ENCODE measurements around the gene GATA6.
A peak's percentile ranks its signal among the peaks of the same experiment; 100 is the strongest.
"Not testable (repeated sequence)": the region's sequence is repeated elsewhere in the genome, so short reads cannot be mapped to it uniquely, and the experiment has no call there.

Gene GATA6

DNA sequence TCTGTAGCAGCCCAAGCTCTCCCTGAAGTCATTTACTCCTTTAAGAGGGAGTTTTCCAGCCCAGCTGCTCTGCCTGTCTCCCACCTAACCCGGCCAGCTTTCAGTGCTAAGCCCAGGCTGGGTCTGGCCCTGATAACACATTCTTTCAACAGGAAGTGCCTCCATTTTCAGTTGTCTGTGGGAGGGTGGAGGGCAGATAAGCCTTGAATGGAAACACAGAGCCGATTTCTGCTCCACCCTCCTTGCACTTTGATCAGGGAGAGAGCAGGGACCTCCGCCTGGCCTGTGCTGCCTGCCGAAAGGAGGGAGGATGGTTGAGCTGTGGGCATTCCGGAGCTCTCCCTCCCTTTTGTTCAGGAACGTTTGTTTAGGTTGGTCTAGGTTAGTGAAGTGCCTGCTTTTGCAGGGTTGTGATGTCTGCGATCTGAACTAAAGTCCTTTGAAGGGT, 24.8 kb downstream of the GATA6 start:
- TF ChIP-seq, protein P1, sequence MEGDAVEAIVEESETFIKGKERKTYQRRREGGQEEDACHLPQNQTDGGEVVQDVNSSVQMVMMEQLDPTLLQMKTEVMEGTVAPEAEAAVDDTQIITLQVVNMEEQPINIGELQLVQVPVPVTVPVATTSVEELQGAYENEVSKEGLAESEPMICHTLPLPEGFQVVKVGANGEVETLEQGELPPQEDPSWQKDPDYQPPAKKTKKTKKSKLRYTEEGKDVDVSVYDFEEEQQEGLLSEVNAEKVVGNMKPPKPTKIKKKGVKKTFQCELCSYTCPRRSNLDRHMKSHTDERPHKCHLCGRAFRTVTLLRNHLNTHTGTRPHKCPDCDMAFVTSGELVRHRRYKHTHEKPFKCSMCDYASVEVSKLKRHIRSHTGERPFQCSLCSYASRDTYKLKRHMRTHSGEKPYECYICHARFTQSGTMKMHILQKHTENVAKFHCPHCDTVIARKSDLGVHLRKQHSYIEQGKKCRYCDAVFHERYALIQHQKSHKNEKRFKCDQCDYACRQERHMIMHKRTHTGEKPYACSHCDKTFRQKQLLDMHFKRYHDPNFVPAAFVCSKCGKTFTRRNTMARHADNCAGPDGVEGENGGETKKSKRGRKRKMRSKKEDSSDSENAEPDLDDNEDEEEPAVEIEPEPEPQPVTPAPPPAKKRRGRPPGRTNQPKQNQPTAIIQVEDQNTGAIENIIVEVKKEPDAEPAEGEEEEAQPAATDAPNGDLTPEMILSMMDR (IDR thresholded peaks at IDR 0.05; ENCODE audit: low read depth, low read length): no peak
- DNase-seq (ENCODE audit: low read depth in 2 of 2): peak; percentile 2 to 83

DNA sequence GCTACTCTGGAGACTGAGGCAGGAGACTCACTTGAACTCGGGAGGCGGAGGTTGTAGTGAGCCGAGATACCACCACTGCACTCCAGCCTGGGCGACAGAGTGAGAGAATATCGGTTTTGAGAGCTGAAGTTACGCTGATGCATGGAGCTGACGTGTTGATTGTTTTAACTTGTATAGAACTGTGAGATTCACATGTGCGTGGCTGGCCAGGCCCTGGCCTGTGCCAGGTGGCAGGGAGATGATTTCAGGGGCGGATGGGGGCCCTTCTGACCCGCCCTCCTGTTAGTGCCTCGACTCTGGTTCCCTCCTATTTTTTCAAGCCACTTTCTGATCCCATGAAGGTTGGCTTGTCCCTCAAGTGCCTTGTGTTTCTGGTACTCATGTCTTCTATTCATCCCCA, 25.7 kb downstream of the GATA6 start:
- no peak for DNase-seq (ENCODE audit: low read depth in 2 of 2)
- no peak overlapping the region for H3K4me3 ChIP-seq (replicated peaks in 1 of 2; ENCODE audit: low read depth in 2 of 2, low read length in 2 of 2)
- TF ChIP-seq, protein P1 (IDR thresholded peaks at IDR 0.05; ENCODE audit: low read depth, low read length): no peak

More for the DNA sequence above, 24.8 kb downstream of the GATA6 start:
- H3K4me3 ChIP-seq (replicated peaks in 1 of 2; ENCODE audit: low read depth in 2 of 2, low read length in 2 of 2): no peak overlapping the region

DNA sequence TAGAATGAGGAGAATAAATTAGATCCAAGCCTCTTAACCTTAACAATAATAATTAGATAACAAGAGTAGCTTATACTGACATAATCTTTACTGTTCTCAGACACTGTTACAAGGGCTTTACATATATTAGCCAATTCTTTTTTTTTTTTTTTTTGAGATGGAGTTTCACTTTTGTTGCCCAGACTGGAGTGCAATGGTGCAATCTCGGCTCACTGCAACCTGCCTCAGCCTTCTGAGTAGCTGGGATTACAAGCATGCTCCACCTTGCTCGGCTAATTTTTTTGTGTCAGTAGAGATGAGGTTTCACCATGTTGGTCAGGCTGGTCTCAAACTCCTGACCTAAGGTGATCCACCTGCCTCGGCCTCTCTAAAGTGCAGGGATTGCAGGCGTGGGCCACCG, 27.6 kb downstream of the GATA6 start:
- DNase-seq (ENCODE audit: low read depth in 2 of 2): not testable (repeated sequence)

DNA sequence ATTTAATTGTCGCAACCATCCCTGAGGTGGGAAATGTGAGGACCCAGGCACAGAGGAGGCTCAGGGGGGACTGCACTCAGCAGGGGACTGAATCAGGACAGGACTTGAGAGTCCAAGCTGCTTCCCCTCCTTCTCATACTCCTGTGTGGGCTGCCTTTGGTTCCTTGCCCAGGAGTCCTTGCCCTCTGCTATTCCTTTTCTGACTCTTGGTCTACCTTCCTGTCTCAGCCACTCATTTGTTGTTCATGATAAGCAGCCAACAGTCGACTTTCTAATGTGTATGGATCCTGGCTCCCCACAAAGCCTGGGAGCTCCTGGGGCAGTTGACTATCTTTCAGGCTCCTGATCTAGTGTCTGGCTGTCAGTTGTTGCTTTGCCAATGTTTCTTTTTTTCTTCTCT, 28.3 kb downstream of the GATA6 start:
- TF ChIP-seq, protein P1 (IDR thresholded peaks at IDR 0.05; ENCODE audit: low read depth, low read length): no peak

More for the DNA sequence above, 27.6 kb downstream of the GATA6 start:
- H3K4me3 ChIP-seq (replicated peaks in 1 of 2; ENCODE audit: low read depth in 2 of 2, low read length in 2 of 2): not testable (repeated sequence)

DNA sequence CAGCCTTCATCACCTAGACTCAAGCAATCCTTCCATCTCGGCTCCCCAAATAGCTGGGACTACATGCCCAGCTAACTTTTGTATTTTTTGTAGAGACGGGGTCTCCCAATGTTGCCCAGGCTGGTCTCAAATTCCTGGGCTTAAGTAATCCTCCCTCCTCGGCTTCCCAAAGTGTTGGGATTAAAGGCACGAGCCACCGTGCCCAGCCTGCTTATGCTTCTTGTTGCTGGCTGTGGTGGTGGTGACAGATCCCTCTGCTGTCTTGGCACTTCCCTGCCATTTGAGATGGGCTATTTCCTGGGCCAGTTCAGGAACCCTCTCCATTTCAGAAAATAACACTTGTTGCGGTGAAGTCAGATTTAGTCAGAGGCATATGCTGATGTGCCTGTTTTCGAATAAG, 28.8 kb downstream of the GATA6 start:
- TF ChIP-seq, protein P1 (IDR thresholded peaks at IDR 0.05; ENCODE audit: low read depth, low read length): no peak
- DNase-seq (ENCODE audit: low read depth in 2 of 2): no peak

More for the DNA sequence above, 28.3 kb downstream of the GATA6 start:
- no peak for DNase-seq (ENCODE audit: low read depth in 2 of 2)
- no peak overlapping the region for H3K4me3 ChIP-seq (replicated peaks in 1 of 2; ENCODE audit: low read depth in 2 of 2, low read length in 2 of 2)

DNA sequence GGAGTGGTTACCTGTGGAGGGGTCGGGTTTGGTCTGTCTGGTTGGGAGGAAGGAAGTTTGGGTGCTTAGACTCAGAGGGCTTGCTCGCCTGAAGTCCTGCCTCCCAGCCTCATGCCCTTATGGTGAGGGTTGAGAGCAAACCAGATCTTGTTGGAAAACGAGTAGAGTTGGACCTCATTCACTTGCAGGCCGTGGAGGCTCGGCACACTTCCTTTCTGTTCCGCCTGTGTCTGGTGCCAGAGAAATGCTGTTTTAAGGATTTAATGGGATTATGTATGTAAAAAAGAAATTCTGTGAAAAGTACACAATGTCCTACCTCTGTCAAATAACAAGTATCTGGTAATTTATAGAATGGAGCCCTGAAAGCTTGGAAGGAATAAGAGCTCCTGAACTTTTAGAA, 29.6 kb downstream of the GATA6 start:
- TF ChIP-seq, protein P1 (IDR thresholded peaks at IDR 0.05; ENCODE audit: low read depth, low read length): no peak
- DNase-seq (ENCODE audit: low read depth in 2 of 2): no peak
- no peak overlapping the region for H3K4me3 ChIP-seq (replicated peaks in 1 of 2; ENCODE audit: low read depth in 2 of 2, low read length in 2 of 2)

More for the DNA sequence above, 28.8 kb downstream of the GATA6 start:
- H3K4me3 ChIP-seq (replicated peaks in 1 of 2; ENCODE audit: low read depth in 2 of 2, low read length in 2 of 2): no peak overlapping the region

DNA sequence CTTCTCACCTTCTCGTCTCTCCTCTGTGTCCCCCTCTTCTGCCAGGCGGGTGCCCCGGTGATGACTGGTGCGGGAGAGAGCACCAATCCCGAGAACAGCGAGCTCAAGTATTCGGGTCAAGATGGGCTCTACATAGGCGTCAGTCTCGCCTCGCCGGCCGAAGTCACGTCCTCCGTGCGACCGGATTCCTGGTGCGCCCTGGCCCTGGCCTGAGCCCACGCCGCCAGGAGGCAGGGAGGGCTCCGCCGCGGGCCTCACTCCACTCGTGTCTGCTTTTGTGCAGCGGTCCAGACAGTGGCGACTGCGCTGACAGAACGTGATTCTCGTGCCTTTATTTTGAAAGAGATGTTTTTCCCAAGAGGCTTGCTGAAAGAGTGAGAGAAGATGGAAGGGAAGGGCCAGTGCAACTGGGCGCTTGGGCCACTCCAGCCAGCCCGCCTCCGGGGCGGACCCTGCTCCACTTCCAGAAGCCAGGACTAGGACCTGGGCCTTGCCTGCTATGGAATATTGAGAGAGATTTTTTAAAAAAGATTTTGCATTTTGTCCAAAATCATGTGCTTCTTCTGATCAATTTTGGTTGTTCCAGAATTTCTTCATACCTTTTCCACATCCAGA, 31.3 kb downstream of the GATA6 start:
- TF ChIP-seq, protein P1 (IDR thresholded peaks at IDR 0.05; ENCODE audit: low read depth, low read length): no peak
- no peak overlapping the region for H3K4me3 ChIP-seq (replicated peaks in 1 of 2; ENCODE audit: low read depth in 2 of 2, low read length in 2 of 2)
- no peak for DNase-seq (ENCODE audit: low read depth in 2 of 2)
